ENCODE measurements around the gene TMEM214. TPM values are rescaled to one million over a fixed set of nuclear protein-coding genes. Genes with fewer than 3 reads are reported as not detected.

TMEM214 gene
- total and polyA plus RNA-seq, 2 experiments from 2014 or later, result 74.9 to 75.7 TPM

DNA sequence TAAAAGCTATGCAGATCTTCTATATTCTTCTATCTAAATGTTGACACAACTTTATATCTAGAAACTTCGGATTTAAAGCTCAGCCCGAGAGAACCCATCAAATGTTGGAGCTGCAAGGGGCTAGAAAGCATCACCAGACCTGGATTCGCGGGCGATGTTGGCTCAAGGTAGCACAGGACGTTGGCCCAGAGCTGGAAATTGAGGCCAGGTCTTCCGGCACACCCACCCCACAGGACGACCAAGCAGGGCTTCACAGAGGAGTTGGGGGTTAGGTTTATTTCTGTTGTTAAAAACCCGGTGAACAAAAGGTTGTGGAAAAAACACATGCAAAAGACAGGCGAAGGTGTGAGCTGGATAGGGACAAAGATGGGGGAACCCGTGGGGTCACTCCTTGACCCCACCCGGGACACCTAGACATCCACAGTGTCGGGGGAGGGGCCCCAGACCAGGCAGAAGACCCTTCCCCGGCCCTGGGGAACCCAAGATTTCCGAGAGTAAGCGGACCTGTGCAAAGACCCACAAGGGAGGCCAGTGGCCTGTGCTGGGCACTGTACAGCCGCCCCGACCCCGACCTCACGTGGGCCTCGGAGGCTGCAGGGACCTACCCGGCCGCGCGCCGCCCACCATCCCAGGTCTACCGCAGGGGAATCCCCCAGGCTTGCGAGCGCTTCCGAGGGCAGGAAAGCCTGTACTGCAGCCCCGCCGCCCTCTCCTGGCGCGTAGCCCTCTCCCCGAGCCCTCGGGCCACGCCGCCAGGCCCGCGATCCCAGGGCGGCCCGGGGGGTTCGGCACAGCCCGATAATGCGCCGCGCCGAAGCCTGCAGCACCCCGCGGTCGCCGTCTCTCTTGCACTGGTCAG is 16.9 kb downstream of the TMEM214 start:
- peak overlapping the region; percentile 59 for H3K9ac ChIP-seq
- in situ Hi-C loops (cut with MboI), result no loop called here
- TF ChIP-seq EZH2 (IDR thresholded peaks at IDR 0.05; ENCODE audit: insufficient read depth, poor library complexity, severe bottlenecking) (no peak), EZH2phosphoT487 (IDR thresholded peaks at IDR 0.05; ENCODE audit: insufficient read depth, low read depth) (no peak)
- H3K27me3 ChIP-seq (replicated peaks; ENCODE audit: insufficient read depth), result no peaks in the 10 kb centered on the region
- H3K4me3 ChIP-seq, result peak overlapping the region; percentile 90
- H3K4me1 ChIP-seq (ENCODE audit: insufficient read depth), result peaks cover 4% of the 10 kb centered on the region; the same call in 1 of the 2 replicates
- H3K9me3 ChIP-seq (ENCODE audit: low read depth), result no peaks in the 10 kb centered on the region
- H2AFZ ChIP-seq, result peak overlapping the region; percentile 61
- no peaks in the 10 kb centered on the region; the same call in 1 of the 2 replicates for H3K36me3 ChIP-seq (ENCODE audit: low read depth)
- H3F3A ChIP-seq (ENCODE audit: insufficient read depth), result peaks cover 31% of the 10 kb centered on the region
- no peaks in the 10 kb centered on the region for H3K79me2 ChIP-seq (ENCODE audit: insufficient read depth)
- no peak for DNase-seq
- H3K9me2 ChIP-seq (ENCODE audit: insufficient read depth), result no peaks in the 10 kb centered on the region
- 21 to 33% methylated on average over 25 to 42 of the region's 52 CpGs for WGBS, 2 experiments (ENCODE audit: low coverage in 1 of 2, low lambda C conversion rate in 2 of 2, missing lambda C conversion rate in 2 of 2)
- H3K4me2 ChIP-seq (ENCODE audit: unreplicated experiment), result peak overlapping the region; percentile 79
- peak overlapping the region; percentile 19 for H3K27ac ChIP-seq
- H4K20me1 ChIP-seq (ENCODE audit: insufficient read depth), result no peaks in the 10 kb centered on the region

DNA sequence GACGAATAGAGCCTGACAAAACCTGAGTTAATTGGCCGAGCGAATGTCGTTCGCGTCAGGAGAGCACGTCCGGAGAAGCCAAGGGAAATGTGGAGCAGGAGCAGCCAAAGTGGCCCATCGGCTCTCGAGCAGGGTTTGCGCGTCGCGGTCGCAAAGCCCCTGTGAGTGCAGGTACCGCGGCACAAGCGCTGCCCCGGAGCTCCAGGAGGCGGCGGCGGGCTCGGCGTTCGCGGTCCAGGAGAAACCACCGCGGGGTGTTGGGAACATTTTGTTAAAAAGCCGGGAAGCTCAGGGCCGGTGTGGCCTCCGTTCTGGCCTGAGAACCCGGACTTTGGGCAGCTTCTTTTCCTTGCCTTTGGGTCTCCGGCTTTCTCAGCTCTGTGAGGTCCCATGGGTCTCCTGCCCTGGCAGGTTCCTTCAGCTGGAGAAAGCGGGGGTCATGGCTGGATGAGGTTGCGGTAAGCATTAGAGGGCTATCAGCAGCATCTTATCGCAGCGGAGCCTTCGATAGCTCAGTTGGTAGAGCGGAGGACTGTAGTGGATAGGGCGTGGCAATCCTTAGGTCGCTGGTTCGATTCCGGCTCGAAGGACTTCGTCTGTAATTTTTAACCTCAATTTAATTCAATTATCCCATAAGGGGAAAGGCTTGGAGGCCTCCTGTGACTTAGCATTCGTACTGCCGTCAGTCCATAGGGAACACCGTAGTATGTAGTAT is 17.7 kb downstream of the TMEM214 start:
- Histone ChIP-seq H2AFZ (peak overlapping the region; percentile 61), H3K4me2 (ENCODE audit: unreplicated experiment) (peak overlapping the region; percentile 95), H3K4me1 (ENCODE audit: insufficient read depth) (peaks cover 4% of the 10 kb centered on the region; the same call in 1 of the 2 replicates), H3K36me3 (ENCODE audit: low read depth) (peaks cover 5% of the 10 kb centered on the region; the same call in 1 of the 2 replicates), H4K20me1 (ENCODE audit: insufficient read depth) (no peaks in the 10 kb centered on the region), H3K27ac (peak overlapping the region; percentile 87), H3K9me2 (ENCODE audit: insufficient read depth) (no peaks in the 10 kb centered on the region), H3K9ac (peak overlapping the region; percentile 80), H3K4me3 (peak overlapping the region; percentile 90), H3K9me3 (ENCODE audit: low read depth) (no peaks in the 10 kb centered on the region), H3F3A (ENCODE audit: insufficient read depth) (peaks cover 31% of the 10 kb centered on the region), H3K27me3 (replicated peaks; ENCODE audit: insufficient read depth) (no peaks in the 10 kb centered on the region), H3K79me2 (ENCODE audit: insufficient read depth) (no peaks in the 10 kb centered on the region)
- in situ Hi-C loops (cut with MboI), result no loop called here
- DNase-seq, result peak; percentile 96
- TF ChIP-seq EZH2phosphoT487 (IDR thresholded peaks at IDR 0.05; ENCODE audit: insufficient read depth, low read depth) (no peak), EZH2 (IDR thresholded peaks at IDR 0.05; ENCODE audit: insufficient read depth, poor library complexity, severe bottlenecking) (no peak)
- 1 to 2% methylated on average over 46 to 48 of the region's 48 CpGs for WGBS, 2 experiments (ENCODE audit: low coverage in 1 of 2, low lambda C conversion rate in 2 of 2, missing lambda C conversion rate in 2 of 2)

DNA sequence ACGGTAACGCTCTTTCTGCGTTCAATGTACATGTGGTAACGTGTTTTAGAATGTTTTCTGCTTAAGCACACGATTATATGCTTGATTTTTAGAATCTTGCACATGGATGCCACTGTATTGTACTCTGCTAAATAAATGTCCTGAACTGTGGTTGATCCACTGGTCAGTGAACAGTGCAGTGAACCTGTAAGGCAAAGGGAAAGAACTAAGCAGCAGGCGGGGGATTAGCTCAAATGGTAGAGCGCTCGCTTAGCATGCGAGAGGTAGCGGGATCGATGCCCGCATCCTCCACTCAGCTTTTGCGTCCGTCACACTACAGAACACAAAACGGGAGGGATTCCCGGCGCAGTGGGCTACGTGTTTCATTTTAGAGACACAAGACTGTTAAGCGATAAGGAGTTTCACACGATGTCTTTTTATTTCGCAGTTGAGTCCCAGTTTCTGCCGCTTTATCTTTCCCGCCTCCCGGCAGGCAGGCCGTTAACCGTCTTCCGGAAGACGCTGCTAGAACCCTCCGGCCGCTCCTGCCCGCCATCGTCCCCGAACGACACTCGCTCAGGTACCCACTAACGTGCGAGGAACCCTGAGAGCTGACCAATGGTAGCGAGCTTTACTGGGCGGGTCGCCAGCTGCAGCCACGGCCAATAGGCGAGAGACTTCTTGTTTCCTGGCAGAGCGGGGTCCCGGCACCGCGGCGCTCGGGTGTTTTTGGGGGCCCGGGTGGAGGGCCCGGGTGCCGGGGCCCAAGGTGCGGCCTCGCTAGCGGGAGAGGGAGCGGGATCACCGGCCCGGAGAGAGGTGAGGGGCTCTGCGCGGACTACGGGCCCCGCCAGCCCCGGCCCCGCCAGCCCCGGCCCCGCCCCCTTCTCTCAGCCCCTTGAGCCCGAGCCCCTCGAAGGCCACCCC is 18.5 kb downstream of the TMEM214 start, which contains the start of gene AGBL5:
TSS of gene AGBL5 (plus strand) at position 673 of the 906 bp plus-strand sequence. CDS start 1,291 bp downstream, outside the sequence.
- H3K9ac ChIP-seq, result peak within 1 kb of the TSS; percentile 80
- no peaks in the 10 kb centered on the region for H3K9me3 ChIP-seq (ENCODE audit: low read depth)
- peak within 1 kb of the TSS; percentile 87 for H3K27ac ChIP-seq
- in situ Hi-C loops (cut with MboI), result no loop called here
- peaks cover 31% of the 10 kb centered on the region for H3F3A ChIP-seq (ENCODE audit: insufficient read depth)
- H4K20me1 ChIP-seq (ENCODE audit: insufficient read depth), result no peaks in the 10 kb centered on the region
- H2AFZ ChIP-seq, result peak within 1 kb of the TSS; percentile 85
- H3K36me3 ChIP-seq (ENCODE audit: low read depth), result peaks cover 10% of the 10 kb centered on the region; the same call in 1 of the 2 replicates
- no peak for TF ChIP-seq EZH2 (IDR thresholded peaks at IDR 0.05; ENCODE audit: insufficient read depth, poor library complexity, severe bottlenecking)
- TF ChIP-seq EZH2phosphoT487 (IDR thresholded peaks at IDR 0.05; ENCODE audit: insufficient read depth, low read depth), result no peak
- H3K27me3 ChIP-seq (replicated peaks; ENCODE audit: insufficient read depth), result no peaks in the 10 kb centered on the region
- WGBS, 2 experiments (ENCODE audit: low coverage in 1 of 2, low lambda C conversion rate in 2 of 2, missing lambda C conversion rate in 2 of 2), result 0 to 2% methylated on average over 50 to 61 of the region's 67 CpGs
- H3K4me1 ChIP-seq (ENCODE audit: insufficient read depth), result peaks cover 4% of the 10 kb centered on the region; the same call in 1 of the 2 replicates
- H3K9me2 ChIP-seq (ENCODE audit: insufficient read depth), result no peaks in the 10 kb centered on the region
- peak within 1 kb of the TSS; percentile 90 for H3K4me3 ChIP-seq
- no peaks in the 10 kb centered on the region for H3K79me2 ChIP-seq (ENCODE audit: insufficient read depth)
- H3K4me2 ChIP-seq (ENCODE audit: unreplicated experiment), result peak within 1 kb of the TSS; percentile 95
- peak; percentile 92 for DNase-seq
